Caco-2 (cell line): ENCODE results near the gene PMPCA. TPM values are rescaled to one million over a fixed set of nuclear protein-coding genes. Genes with fewer than 3 reads are reported as not detected.

Source experiments
- BruUV-seq: library from RNA; stranded (reverse); fragments of 400-500 nt; replicated peaks from 2 replicates; lab custom pipeline; 2021; lab: Mats Ljungman, UMichigan
- CTCF ChIA-PET: fragments of 300-600 bp; sonication (Branson Sonifier 250); formaldehyde crosslinking; loops from one replicate; lab custom pipeline; 2022; ENCODE audit warnings: antibody characterized with exemption; lab: Charles Lee
- POLR2A ChIA-PET: fragments of 300-600 bp; sonication (Branson Sonifier 250); formaldehyde crosslinking; loops from one replicate; lab custom pipeline; 2022; ENCODE audit warnings: antibody characterized with exemption; lab: Charles Lee
- DNase-seq, 2 experiments: peaks; one replicate each; pipeline versions ENCODE4 v3.0.0 to v3.0.0-alpha.2; 2020 to 2022
- H3K27me3 ChIP-seq: replicated peaks from 2 replicates; pipeline ENCODE4 v1.6.0; 2011; ENCODE audit warnings: low read length; ENCODE audit not compliant: control insufficient read depth, insufficient read depth
- H3K36me3 ChIP-seq: 2 replicates; pipeline ENCODE4 v1.5.1; 2011; ENCODE audit warnings: low read length; ENCODE audit not compliant: control insufficient read depth, insufficient read depth
- H3K4me1 ChIP-seq: fragments of 250-450 bp; sonication (Bioruptor Pico); 2 replicates; pipeline ENCODE4 v1.5.1; 2020; ENCODE audit warnings: mild to moderate bottlenecking
- H3K4me3 ChIP-seq: 2 replicates; pipeline ENCODE4 v1.5.1; 2011; ENCODE audit warnings: low read depth, mild to moderate bottlenecking, control low read depth, low read length
- H3K9me3 ChIP-seq: fragments of 250-450 bp; sonication (Bioruptor Pico); 2 replicates; pipeline ENCODE4 v1.5.1; 2020; ENCODE audit warnings: mild to moderate bottlenecking, moderate library complexity
- H3K27ac Mint-ChIP-seq: one replicate; pipeline ENCODE4 v1.8.0; 2022; ENCODE audit warnings: mixed read lengths; ENCODE audit not compliant: unreplicated experiment
- H3K27me3 Mint-ChIP-seq: one replicate; pipeline ENCODE4 v1.8.0; 2022; ENCODE audit warnings: mixed read lengths; ENCODE audit not compliant: insufficient read depth, unreplicated experiment
- H3K36me3 Mint-ChIP-seq: one replicate; pipeline ENCODE4 v1.8.0; 2022; ENCODE audit warnings: mild to moderate bottlenecking, mixed read lengths; ENCODE audit not compliant: insufficient read depth, unreplicated experiment
- H3K4me1 Mint-ChIP-seq: one replicate; pipeline ENCODE4 v1.8.0; 2022; ENCODE audit warnings: low read depth, mixed read lengths; ENCODE audit not compliant: unreplicated experiment
- H3K4me3 Mint-ChIP-seq: one replicate; pipeline ENCODE4 v1.8.0; 2022; ENCODE audit warnings: mild to moderate bottlenecking, moderate library complexity, mixed read lengths; ENCODE audit not compliant: unreplicated experiment
- H3K9me3 Mint-ChIP-seq: one replicate; pipeline ENCODE4 v1.8.0; 2022; ENCODE audit warnings: mixed read lengths; ENCODE audit not compliant: unreplicated experiment
- intact Hi-C: fragments of 100-400 bp; cut with micrococcal nuclease; formaldehyde crosslinking; loops from one replicate; pipeline ENCODE4 v1.10.0; 2022; ENCODE audit not compliant: unreplicated experiment
- total RNA-seq: library from RNA; stranded (reverse); gene quantifications from 2 replicates; pipeline ENCODE4 v1.2.3, GENCODE V29; 2022
- TF ChIP-seq, protein P1 (sequence below), 2 experiments: fragments of 200-600 bp in 1 of 2; IDR thresholded peaks; 1 replicate in 1 of 2; 2 replicates in 1 of 2; pipeline versions ENCODE4 v1.5.1 to v1.8.0; 2011 to 2022; ENCODE audit warnings: antibody characterized with exemption in 1 of 2, control low read depth in 1 of 2, inconsistent platforms in 1 of 2, low read depth in 1 of 2, low read length in 1 of 2, mild to moderate bottlenecking in 1 of 2, moderate library complexity in 1 of 2; ENCODE audit not compliant: insufficient read depth in 1 of 2, severe bottlenecking in 1 of 2, unreplicated experiment in 1 of 2

PMPCA gene
- total RNA-seq, 1 experiment from 2014 or later, result 91.5 TPM

DNA sequence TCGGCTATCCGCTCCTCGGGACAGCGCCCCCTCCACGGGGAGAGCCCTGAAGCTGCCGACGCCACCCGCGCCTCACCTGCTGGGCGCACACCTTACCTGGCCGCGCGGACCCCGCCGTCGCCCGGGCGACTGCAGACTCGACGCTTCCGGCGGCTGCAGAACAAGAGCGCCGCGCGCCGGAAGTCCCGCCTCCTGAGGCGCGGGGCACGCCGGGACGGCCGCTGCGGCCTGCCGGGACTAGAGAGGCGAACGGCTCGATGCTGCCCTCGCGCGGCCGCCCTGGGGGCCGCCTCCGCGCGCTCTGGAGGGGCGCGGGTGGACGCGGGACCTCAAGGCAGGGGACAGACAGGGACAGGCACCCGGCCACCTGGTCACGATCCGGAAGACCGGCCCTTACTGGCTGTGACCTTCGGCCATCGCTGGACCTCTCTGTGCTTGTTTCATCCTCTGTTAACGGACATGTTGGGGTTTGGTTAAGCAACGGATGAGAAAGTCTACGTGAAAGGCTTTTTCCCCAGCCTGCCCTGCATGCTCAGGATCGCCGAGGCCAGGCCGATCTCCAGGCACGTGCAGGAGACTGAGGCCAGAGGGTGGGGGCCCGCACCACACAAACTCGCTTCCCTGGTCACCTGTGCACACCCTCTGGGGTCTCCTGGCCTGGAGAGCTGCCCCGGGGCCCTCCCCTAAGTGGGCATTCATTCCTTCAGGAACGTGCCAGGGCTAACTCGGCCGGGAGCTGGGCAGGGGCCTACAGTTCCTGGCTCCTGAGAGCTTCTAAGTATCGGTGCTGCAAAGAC is 10.2 kb upstream of the PMPCA start, which contains the start of gene SNAPC4:
Gene SNAPC4, minus strand, starts transcription at position 133 of the 797 bp plus-strand sequence. CDS start 1,742 bp downstream, outside the sequence.
- Histone ChIP-seq H3K4me3 (peak within 1 kb of the TSS; percentile 96), H3K9me3 (no peaks in the 10 kb centered on the region), H3K36me3 (no peaks in the 10 kb centered on the region), H3K27me3 (no peaks in the 10 kb centered on the region), H3K4me1 (no peaks in the 10 kb centered on the region)
- H3K4me3 Mint-ChIP-seq, result peak within 1 kb of the TSS; percentile 91
- TF ChIP-seq, protein P1, sequence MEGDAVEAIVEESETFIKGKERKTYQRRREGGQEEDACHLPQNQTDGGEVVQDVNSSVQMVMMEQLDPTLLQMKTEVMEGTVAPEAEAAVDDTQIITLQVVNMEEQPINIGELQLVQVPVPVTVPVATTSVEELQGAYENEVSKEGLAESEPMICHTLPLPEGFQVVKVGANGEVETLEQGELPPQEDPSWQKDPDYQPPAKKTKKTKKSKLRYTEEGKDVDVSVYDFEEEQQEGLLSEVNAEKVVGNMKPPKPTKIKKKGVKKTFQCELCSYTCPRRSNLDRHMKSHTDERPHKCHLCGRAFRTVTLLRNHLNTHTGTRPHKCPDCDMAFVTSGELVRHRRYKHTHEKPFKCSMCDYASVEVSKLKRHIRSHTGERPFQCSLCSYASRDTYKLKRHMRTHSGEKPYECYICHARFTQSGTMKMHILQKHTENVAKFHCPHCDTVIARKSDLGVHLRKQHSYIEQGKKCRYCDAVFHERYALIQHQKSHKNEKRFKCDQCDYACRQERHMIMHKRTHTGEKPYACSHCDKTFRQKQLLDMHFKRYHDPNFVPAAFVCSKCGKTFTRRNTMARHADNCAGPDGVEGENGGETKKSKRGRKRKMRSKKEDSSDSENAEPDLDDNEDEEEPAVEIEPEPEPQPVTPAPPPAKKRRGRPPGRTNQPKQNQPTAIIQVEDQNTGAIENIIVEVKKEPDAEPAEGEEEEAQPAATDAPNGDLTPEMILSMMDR (IDR thresholded peaks at IDR 0.05; ENCODE audit: insufficient read depth in 1 of 2, low read depth in 1 of 2, low read length in 1 of 2, severe bottlenecking in 1 of 2, unreplicated experiment in 1 of 2), result peak; percentile 71 to 87
- CTCF ChIA-PET, result interaction anchor here (0.6 to 1.8 kb wide), 5 partner anchors 9 to 100 kb away, joined by 3 to 7 read pairs (median 4); no protein-coding TSS in a partner anchor
- DNase-seq, result peak; percentile 85 to 93
- H3K36me3 Mint-ChIP-seq, result peaks cover 79% of the 10 kb centered on the region
- peaks cover 20% of the 10 kb centered on the region for H3K4me1 Mint-ChIP-seq
- no TSS peak for BruUV-seq
- H3K27ac Mint-ChIP-seq, result peak within 1 kb of the TSS; percentile 90
- intact Hi-C loops, result loop anchor here (1.0 kb wide), 2 partner anchors 55 to 88 kb away; no protein-coding TSS in a partner anchor
- POLR2A ChIA-PET, result interaction anchor here (0.5 to 1.1 kb wide), 2 partner anchors 10 to 66 kb away, joined by 4 to 12 read pairs; partner anchors contain the start of genes ENTR1 and PMPCA
- H3K27me3 Mint-ChIP-seq, result no peaks in the 10 kb centered on the region
- no peaks in the 10 kb centered on the region for H3K9me3 Mint-ChIP-seq

DNA sequence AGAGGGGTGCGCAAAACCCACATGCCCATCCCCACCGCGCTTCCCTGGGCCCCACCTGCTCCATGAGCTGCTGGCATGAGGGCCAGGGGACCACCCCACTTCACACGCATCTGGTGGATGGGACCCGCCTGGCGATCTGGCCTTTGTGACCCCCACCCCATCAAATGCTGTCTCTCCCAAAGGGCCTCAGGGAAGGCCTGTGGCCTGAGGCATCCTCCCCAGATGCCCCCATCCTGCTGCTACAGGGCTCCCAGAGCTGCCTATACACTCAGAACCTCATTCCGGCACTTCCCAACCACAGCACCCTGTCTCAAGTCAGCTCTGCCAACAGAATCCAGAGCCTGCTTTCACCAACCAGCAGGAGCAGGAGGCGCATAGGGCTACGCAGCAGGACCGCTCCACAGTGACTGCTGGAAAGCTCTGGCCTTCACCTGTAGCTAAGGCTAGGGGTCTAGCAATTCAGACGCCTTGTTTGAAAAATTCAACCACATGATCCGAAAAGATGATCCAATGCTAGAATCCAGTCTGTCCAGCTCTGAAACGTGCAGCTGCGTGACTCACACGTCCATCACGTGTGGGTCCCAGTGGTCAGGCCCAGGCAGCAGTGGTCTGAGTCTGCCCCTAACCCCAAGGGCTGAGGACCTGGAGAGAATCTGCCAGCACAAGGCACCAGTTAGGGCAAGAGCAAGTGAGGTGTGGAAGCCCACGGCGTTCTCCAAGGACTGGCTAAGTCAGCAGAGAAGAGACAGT is 9.1 kb upstream of the PMPCA start:
- H3K27me3 ChIP-seq, result no peaks in the 10 kb centered on the region
- Mint-ChIP-seq H3K36me3 (peaks cover 83% of the 10 kb centered on the region), H3K27ac (peak overlapping the region; percentile 90), H3K27me3 (no peaks in the 10 kb centered on the region), H3K9me3 (no peaks in the 10 kb centered on the region), H3K4me3 (peak overlapping the region; percentile 42), H3K4me1 (peaks cover 20% of the 10 kb centered on the region)
- H3K4me3 ChIP-seq, result no peak overlapping the region
- ChIA-PET CTCF (interaction anchor here (0.6 to 1.8 kb wide), 6 partner anchors 8 to 101 kb away, joined by 3 to 7 read pairs (median 4); no protein-coding TSS in a partner anchor), POLR2A (interaction anchor here (1.1 kb wide), 1 partner anchor 9 kb away, joined by 4 read pairs; the partner anchor contains the start of genes ENTR1 and PMPCA)
- no peaks in the 10 kb centered on the region for H3K9me3 ChIP-seq
- H3K36me3 ChIP-seq, result no peaks in the 10 kb centered on the region
- intact Hi-C loops, result no loop called here
- BruUV-seq, result no TSS peak
- DNase-seq, result no peak
- TF ChIP-seq, protein P1 (IDR thresholded peaks at IDR 0.05; ENCODE audit: insufficient read depth in 1 of 2, low read depth in 1 of 2, low read length in 1 of 2, severe bottlenecking in 1 of 2, unreplicated experiment in 1 of 2), result no peak
- H3K4me1 ChIP-seq, result no peaks in the 10 kb centered on the region

DNA sequence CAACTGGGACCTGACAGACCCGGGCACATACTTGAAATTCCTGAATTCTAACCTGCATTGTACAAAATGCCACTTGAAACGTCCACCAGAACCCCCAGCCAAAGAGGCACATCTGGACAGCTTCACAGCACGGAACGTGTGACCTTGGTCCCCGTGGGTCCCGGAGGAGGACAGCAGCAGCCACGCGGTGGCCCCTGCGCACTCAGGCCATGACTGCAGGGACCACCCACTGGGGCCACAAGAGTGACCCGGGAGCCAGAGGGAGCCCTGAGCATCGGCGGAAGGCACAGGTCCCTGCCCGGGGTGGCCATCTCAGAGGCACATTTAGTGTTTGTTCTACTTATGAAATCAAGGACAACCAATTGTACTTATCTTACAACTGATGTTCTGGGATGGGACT is 8.4 kb upstream of the PMPCA start:
- no peak for DNase-seq
- CTCF ChIA-PET, result interaction anchor here (1.8 kb wide), 1 partner anchor 37 kb away, joined by 4 read pairs; no protein-coding TSS in a partner anchor
- BruUV-seq, result no TSS peak

More for the DNA sequence above, 8.4 kb upstream of the PMPCA start:
- intact Hi-C loops, result no loop called here
- peaks cover 76% of the 10 kb centered on the region for H3K36me3 Mint-ChIP-seq
- Histone ChIP-seq H3K4me1 (no peaks in the 10 kb centered on the region), H3K9me3 (no peaks in the 10 kb centered on the region), H3K27me3 (no peaks in the 10 kb centered on the region), H3K36me3 (no peaks in the 10 kb centered on the region), H3K4me3 (no peak overlapping the region)
- H3K27me3 Mint-ChIP-seq, result no peaks in the 10 kb centered on the region
- H3K4me1 Mint-ChIP-seq, result peaks cover 20% of the 10 kb centered on the region
- TF ChIP-seq, protein P1 (IDR thresholded peaks at IDR 0.05; ENCODE audit: insufficient read depth in 1 of 2, low read depth in 1 of 2, low read length in 1 of 2, severe bottlenecking in 1 of 2, unreplicated experiment in 1 of 2), result no peak
- no peak overlapping the region for H3K27ac Mint-ChIP-seq
- no peaks in the 10 kb centered on the region for H3K9me3 Mint-ChIP-seq
- POLR2A ChIA-PET, result no interaction called here
- no peak overlapping the region for H3K4me3 Mint-ChIP-seq
